OCI-LY1 (cell line): ENCODE data around the gene DOK5.

ENCODE experiments used
- EZH2 ChIP-seq: fragments of 200-600 bp; sonication (generic), shearing (Covaris generic); IDR thresholded peaks from 2 replicates; pipeline ENCODE4 v1.8.0; 2017; ENCODE audit warnings: borderline replicate concordance, mixed run types, mild to moderate bottlenecking, antibody characterized with exemption, low read length, moderate library complexity, mixed read lengths
- TF ChIP-seq, protein P1 (sequence below): fragments of 200-600 bp; sonication (generic), shearing (Covaris generic); IDR thresholded peaks from 2 replicates; pipeline ENCODE4 v1.5.1; 2017; ENCODE audit warnings: mild to moderate bottlenecking, antibody characterized with exemption, low read length, moderate library complexity, mixed read lengths

DNA sequence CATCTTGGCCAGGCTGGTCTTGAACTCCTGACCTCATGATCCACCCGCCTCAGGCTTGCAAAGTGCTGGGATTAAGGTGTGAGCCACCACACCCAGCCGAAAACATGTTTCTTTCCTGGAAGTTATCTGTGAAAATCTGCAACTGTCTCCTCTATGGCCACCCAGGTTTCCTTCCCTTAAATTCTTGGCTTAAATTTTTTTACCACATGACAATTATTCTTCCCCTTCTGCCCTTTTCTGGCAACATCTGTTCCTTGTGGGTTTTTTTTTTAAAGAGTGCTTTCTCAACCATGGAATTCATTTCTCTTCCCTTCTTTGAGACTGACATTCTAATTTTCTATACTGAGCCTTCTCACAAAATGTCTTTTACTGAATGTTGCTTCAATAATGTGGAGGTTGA, 59.6 kb downstream of the DOK5 start:
- TF ChIP-seq, protein P1, sequence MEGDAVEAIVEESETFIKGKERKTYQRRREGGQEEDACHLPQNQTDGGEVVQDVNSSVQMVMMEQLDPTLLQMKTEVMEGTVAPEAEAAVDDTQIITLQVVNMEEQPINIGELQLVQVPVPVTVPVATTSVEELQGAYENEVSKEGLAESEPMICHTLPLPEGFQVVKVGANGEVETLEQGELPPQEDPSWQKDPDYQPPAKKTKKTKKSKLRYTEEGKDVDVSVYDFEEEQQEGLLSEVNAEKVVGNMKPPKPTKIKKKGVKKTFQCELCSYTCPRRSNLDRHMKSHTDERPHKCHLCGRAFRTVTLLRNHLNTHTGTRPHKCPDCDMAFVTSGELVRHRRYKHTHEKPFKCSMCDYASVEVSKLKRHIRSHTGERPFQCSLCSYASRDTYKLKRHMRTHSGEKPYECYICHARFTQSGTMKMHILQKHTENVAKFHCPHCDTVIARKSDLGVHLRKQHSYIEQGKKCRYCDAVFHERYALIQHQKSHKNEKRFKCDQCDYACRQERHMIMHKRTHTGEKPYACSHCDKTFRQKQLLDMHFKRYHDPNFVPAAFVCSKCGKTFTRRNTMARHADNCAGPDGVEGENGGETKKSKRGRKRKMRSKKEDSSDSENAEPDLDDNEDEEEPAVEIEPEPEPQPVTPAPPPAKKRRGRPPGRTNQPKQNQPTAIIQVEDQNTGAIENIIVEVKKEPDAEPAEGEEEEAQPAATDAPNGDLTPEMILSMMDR, result no peak
- no peak for TF ChIP-seq EZH2
